Amniotic epithelial cell (primary cell): Measurements from ENCODE around the gene PPP2R1A.
"Not testable (repeated sequence)": the region's sequence is repeated elsewhere in the genome, so short reads cannot be mapped to it uniquely, and the experiment has no call there.

ENCODE experiments used
- DNase-seq: peaks from one replicate; pipeline ENCODE4 v3.0.0-alpha.2; 2010; ENCODE audit warnings: low read depth

PPP2R1A gene

DNA sequence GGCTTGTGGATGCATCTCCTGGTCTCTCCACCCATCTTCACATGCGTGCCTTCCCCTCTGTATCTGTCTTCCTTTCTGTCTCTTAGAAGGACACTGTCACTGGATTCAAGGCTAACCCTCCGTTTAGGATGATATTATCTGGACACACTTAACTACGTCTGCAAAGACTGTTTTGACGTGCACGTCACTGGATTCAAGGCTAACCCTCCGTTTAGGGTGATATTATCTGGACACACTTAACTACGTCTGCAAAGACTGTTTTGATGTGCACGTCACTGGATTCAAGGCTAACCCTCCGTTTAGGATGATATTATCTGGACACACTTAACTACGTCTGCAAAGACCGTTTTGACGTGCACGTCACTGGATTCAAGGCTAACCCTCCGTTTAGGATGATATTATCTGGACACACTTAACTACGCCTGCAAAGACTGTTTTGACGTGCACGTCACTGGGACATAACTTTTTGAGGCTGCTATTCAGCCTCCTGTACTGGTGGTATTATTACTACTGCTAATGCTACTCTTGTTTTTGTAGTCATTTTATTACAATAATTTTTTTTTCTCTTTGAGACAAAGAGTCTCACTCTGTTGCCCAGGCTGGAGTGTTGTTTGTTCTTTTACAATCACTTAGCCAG lies 11.0 kb downstream of the PPP2R1A start:
- not testable (repeated sequence) for DNase-seq

DNA sequence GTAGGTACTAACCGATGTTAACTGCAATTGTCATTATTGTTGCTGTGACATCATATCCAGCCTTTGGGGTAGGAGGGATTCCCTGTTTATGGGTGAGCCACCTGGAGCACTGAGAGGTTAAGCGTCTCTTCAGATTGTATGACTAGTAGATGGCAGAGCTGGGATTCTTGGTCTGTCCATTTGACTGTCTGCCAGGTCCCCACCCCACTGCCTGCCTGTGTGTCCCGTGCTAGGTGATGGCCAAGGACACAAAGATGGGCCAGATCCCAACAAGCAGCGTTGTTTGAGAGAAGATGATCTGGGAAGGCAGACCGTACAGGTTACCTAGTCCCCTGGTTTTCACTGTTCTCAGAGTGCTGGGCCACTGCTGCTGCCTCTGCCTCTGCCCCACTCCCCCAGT lies 16.6 kb downstream of the PPP2R1A start:
- no peak for DNase-seq

DNA sequence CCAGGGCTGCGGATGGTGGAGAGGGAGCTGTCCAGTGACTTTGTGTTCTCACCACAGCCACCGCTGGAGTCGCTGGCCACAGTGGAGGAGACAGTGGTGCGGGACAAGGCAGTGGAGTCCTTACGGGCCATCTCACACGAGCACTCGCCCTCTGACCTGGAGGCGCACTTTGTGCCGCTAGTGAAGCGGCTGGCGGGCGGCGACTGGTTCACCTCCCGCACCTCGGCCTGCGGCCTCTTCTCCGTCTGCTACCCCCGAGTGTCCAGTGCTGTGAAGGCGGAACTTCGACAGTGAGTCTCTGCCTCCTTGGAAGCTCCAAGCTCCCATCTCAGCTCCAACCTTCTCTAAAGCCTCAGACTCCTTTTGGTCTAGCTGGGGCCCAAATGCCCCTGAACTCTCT lies 21.4 kb downstream of the PPP2R1A start:
- no peak for DNase-seq

DNA sequence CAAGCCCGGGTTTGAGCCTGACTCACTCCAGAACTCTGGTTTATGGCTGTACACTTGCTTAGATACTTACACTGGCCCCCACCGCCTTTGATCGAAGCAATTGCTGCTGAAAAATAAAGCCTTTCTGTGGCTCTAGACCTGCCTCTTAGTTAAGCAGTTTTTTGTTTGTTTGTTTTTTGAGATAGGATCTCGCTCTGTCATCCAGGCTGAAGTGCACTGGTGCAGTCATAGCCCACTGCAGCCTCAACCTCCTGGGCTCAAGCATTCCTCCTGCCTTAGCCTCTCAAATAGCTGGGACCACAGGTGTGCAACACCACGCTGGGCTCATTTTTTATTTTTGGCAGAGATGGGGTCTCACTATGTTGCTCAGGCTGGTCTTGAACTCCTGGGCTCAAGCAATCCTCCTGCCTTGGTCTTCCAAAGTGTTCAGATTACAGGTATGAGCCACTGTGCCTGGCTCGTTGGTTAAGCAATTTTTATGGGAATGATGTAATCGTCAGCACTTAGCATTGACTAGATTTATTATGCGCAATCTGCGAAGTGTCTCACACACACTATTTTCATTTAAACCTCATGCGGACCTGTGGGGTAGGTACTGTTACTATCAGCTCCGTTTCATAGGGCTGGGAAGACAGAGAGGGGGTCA lies 22.2 kb downstream of the PPP2R1A start:
- peak; percentile 26 for DNase-seq

DNA sequence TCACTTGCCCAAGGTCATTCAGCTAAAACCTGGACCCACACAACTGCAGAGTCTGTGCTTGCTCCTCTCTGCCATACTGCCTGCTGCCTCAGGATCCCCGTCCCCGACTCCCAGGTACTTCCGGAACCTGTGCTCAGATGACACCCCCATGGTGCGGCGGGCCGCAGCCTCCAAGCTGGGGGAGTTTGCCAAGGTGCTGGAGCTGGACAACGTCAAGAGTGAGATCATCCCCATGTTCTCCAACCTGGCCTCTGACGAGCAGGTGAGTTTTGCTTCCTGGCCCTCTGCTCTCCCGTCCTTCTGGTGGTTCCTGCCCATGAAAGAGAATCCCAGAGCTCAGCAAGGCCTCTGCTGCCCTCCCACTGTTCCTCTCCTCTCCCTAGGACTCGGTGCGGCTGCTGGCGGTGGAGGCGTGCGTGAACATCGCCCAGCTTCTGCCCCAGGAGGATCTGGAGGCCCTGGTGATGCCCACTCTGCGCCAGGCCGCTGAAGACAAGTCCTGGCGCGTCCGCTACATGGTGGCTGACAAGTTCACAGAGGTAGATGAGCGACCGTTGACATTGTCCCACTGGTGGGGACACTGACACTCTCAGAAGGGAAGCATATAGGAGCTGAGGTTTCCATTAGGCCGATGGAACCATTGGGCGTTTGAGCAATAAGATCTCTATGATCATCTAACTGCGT lies 22.9 kb downstream of the PPP2R1A start:
- DNase-seq: no peak

DNA sequence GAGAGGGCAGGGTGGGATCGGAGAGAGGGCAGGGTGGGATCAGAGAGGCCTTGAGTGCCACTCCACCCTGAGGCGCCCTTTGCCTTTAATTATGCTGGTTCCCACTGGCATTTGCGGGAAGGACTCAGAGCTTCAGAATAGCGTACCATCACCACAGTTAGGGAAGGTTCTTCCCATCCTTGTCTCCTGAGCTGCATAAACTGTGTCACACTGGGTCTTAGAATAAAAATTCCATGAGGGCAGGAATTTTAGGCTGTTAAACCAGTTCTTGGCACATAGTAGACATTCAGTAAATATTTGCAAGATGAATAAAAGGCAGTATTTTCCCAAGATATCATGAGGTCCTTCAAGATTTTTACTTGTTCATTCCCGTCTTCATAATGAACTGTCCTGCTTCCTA lies 24.4 kb downstream of the PPP2R1A start:
- no peak for DNase-seq

DNA sequence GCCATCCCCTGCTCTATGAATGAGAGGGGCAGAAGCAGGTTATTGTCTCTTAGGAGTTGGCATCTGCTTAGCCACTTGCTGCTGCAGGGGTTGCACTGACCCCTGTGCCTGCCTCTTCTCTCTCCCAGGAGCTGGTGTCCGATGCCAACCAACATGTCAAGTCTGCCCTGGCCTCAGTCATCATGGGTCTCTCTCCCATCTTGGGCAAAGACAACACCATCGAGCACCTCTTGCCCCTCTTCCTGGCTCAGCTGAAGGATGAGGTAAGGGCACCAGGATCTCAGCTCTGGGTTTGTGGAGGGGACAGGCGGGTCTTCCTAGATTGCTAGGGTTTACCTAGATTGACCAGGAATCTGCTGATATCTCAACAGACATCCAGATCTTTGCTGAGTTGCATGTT lies 26.5 kb downstream of the PPP2R1A start:
- no peak for DNase-seq

DNA sequence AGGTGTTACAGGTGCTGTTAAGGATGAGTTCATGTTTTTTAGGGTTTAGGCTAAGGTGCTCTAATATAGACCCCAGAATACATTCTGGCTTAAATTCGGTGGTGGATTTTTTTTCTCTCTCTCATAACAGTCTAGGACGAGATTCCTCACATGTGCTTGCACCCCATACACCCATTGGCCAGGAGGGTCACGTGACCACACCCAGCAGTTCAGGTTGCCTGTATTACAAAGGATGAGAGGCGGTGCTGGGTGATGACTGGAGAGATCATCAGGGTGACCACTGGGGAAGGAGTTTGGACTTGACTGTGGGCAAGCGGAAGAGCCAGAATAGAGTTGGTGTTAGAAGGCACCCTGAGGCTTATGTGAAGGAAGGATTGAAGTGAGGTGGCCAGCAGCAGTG lies 27.7 kb downstream of the PPP2R1A start:
- no peak for DNase-seq

DNA sequence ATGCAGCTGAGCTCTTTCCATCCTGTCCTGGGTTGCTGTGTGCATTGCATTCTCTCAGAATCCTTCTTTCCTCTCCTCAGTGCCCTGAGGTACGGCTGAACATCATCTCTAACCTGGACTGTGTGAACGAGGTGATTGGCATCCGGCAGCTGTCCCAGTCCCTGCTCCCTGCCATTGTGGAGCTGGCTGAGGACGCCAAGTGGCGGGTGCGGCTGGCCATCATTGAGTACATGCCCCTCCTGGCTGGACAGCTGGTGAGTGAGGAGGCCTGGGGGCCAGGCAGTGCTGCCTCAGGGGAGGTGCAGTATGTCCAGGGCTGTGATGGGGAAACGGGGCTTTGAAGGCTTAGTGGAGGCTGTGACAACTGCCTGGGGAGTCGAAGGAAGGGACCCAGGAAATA lies 29.8 kb downstream of the PPP2R1A start:
- no peak for DNase-seq

DNA sequence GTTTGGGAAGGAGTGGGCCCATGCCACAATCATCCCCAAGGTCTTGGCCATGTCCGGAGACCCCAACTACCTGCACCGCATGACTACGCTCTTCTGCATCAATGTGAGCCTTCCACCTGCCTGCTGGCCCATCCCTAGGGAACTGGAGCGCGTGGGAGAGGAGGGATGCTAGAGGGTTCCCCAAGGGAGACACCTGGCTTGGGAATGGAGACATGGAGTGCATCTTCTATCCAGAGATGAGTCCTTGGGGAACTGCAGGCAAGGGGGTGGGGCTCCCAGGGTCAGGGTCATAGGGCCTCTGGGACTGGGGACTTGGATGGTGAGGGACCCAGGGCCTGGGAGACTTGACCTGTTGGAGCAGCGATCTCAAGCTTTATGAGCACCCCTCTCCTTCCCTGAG lies 31.2 kb downstream of the PPP2R1A start:
- no peak for DNase-seq

DNA sequence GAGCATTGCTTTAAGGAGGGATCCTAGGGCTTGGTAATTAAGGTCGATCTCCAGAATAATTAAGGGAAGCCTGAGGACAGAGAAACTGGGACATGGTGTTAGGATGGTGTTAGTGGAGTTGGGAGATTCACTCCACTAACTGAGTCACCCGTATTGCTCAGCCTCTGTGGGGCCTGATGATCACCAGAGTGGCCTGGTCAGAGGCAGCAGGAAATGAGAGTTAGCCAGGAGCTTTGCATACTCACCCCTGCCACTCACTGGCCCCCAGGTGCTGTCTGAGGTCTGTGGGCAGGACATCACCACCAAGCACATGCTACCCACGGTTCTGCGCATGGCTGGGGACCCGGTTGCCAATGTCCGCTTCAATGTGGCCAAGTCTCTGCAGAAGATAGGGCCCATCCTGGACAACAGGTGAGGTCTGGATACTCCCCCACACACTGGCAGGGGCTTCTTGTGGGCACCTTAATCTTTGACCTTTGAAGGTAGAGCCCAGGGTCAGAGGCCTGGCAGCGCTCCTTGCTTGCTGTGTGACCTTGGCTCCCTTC lies 32.1 kb downstream of the PPP2R1A start:
- peak; percentile 18 for DNase-seq

DNA sequence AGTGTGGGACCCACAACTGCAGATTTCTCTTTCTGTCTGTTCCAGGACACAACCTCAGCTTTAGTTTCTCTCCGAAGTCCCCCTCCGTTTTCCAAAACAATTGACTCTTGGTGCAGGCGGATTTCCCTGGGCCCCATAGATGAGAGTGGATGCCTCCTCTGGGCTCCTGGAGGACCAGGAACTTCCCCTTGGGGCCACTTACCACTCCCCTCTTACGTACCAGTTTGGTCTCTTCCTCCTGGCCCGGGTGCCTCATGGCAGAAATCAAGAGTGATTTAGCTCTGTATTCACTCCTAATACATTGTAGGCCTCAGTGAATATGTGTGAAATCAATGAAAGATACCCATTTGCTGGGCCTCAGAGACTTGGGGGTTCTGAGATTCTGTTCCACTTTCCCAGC lies 34.4 kb downstream of the PPP2R1A start:
- DNase-seq: no peak

DNA sequence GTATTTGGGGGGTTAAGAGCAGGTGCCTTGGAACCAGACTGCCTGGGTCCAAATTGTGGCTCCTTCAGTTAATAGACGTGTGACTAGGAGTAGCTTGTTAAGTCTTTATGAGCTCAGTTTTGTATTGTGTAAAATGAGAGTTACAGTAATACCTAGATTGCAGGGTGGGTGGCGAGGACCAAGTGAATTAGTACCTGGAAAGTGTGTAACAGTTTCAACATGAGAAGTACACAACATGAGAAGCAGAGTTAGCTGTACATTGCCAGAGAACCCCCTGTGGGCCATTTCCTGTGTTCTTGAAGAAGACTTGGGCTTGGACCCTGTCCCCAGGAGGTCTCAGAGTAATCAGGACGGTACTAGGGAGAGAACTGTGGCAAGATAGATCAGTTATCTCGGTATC lies 36.8 kb downstream of the PPP2R1A start:
- no peak for DNase-seq

DNA sequence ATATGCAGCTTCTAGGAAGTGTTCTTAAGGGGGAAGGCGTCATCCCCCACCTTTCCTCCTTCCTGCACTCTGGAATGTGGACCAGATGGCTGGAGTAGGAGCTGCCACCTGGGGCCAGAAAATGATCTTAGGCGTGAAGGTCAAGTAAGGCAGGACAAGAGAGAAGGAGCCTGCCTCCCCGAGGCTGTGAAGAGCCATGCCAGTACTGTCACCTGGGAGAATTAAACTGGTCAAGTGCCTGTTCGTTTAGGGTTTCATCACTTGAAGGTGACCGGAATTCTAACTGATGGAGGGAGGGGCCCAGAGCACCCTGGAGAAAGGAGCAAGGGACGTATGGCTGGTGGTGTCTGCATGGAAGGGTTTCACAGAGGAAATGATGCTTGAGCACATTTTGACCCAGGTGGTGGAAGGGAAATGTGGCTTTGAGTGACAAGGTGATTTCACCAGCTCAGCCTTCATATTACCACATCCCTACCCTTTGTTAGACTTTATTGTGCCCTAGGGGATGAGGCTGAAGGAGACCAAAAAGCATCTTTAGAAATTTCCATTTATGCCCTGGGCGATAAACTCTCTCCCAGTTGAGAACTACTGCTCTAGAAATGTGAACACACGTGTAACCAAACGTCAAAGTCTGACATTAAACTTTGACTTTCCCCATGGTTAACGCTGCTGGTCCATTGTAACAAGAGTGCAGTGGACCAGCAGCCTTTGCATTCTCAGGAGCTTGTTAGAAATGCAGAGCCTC lies 37.5 kb downstream of the PPP2R1A start:
- no peak for DNase-seq

DNA sequence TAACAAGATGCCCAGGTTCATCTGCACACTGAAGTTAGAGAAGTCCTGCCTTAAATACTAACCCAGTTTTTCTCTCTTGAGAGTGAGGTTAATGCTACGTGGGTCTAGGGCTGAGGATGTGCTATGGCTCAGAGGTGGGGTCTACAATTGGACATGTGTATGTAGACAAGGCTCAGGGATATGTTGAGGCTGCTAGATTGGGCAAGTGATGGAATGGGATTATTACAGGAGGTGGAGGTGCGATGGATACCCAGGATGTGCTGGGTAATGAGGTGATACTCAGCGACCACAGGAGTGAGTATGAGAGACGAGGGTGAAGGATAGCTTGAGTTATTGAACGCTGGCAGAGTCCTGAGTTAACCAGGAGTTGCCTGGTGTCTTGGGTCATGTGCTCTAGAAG lies 38.1 kb downstream of the PPP2R1A start:
- DNase-seq: no peak

DNA sequence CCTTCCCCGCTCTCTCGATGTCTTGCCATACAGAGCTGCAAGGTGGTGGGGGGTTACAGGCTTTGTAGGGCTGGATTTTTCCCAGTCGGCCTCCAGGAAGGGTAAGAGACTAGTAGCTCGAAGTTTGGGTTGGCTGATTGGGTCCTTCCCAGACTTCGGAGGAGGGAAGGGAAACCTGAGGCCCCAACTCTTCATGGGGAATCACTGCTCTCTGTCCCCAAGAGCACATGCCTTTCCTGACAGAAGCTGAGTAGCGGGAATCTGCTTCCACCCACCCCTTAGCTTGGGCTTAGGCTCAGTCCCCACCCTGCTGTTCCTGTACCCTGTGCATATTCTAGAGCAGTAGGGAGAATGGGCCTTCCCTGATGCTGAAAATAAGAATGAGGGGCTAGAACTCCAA lies 39.7 kb downstream of the PPP2R1A start:
- DNase-seq: no peak

DNA sequence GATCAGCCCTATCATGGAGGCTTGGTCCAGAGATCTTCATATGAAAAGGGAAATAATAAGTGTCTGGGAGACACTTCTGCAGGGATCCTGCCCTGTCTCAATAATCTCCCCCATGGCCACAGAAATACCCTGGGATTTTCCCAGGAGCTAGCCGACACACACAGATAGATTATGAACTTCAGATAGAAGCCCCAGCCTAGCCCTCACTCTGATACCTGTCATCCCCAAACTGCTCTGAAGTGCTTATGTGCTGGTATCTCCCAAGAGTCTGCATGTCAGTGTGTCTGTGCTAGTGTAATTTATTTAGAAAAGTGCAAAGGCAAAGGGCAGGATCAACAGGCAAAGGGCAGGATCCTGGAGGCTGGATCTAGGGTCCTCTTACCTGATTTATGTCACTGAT lies 40.8 kb downstream of the PPP2R1A start:
- no peak for DNase-seq

DNA sequence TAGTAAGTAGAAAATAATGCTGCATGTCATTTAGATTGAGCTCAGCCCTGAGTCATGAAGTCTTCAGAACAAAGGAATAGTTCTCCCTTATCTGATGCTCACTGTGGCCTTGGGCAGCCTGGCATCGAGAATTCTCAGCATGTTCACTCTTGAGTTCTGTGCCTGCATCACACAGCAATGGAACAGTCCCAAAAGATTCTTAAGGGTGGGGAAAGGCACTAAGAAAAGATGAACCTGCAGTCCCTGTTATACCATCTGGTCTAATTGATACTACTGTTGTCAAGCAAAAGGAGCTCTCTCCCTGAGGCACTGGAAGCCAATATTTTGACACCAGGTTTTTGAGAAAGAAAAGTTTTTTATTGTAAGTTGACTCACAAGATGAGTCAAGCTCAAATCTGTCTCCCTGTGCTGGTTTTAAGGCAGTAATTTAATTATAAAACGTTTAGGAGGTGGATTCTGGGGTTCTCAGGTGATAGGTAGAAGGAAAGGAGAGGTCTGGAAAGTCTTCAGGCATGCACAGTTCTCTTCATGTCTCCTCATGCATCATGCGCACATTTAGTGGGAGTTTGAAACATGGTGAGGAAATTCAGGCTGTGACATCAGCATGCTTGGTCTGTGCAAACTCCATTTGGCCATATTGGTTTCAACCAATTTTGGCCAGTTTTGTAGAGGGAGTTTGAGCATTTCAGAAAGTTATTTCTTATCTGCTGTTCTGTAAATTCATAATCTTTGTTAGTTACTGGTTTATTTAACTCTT lies 41.5 kb downstream of the PPP2R1A start:
- peak; percentile 43 for DNase-seq

DNA sequence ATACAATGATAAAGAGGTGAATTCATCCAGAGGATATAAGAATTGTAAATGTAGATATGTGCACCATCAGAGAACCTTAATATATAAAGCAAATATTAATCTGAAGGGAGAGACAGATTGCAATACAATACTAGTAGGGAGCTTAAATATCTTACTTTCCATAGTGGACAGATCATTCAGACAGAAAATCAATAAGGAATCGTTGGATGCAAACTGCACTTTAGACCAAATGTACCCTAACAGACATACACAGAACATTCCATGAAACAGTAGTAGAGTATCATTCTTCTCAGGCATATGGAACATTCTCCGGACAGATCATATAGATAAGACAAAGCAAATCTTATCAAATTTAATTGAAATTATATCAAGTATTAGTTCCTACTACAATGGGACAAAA lies 44.6 kb downstream of the PPP2R1A start:
- DNase-seq: no peak

DNA sequence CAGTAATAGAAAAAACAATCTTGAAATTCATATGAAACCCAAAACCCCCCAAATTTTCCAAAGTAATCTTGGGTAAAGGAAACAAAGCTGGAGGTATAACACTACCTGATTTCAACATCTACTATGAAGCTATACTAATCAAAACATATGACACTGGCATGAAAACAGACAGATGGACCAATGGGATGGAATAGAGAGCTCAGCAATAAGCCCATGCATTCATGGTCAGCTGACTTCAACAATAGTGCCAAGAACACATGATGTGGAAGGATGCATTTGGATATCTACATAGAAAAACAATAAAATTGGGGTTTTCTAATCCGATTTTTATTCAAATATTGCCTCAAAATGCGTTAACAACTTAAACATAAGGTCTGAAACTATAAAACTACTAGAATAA lies 47.3 kb downstream of the PPP2R1A start:
- DNase-seq: no peak

DNA sequence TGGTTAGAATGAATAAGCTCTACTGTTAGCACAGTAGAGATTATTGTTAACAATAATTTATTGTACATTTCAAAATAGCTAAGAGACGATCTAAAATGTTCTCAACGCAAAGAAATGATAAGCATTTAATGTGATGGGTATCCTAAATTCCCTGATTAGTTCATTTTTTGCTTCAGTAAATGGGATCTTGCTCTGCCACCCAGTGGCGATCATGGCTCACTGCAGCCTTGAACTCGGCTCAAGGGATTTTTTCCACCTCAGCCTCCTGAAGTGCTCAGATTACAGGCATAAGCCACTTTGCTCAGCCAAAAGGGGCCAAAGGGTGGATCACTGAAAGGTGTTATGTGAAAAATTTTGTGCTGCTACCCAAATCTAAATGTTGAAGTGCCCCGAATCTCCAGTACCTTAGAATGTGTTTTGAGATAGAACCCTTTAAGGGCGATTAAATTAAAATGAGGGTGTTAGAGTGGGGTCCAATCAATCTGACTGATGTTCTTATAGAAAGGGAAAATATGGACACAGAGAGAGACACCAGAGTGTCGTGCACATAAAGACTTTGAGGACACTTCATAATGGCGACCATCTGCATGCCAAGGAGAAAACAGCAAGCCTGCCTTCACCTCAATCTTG lies 48.0 kb downstream of the PPP2R1A start:
- peak; percentile 53 for DNase-seq
